ENCODE results near the gene GALM. TPM values are rescaled to one million over a fixed set of nuclear protein-coding genes. Genes with fewer than 3 reads are reported as not detected.
A peak's percentile ranks its signal among the peaks of the same experiment; 100 is the strongest.

GALM gene
- total RNA-seq, 1 experiment from 2014 or later = 3.3 TPM

GRCh38 chr2:38765551-38765950, 99.6 kb downstream of the GALM start:
- DNase-seq (ENCODE audit: low read depth) = no peak

GRCh38 chr2:38771632-38772031, 105.7 kb downstream of the GALM start:
- peak; percentile 56 for DNase-seq (ENCODE audit: low read depth)

- DNase-seq (ENCODE audit: low read depth) = no peak
Observed at GRCh38 chr2:38775097-38775920, 109.4 kb downstream of the GALM start.

- DNase-seq (ENCODE audit: low read depth) = no peak
Observed at GRCh38 chr2:38775921-38776225, 110.0 kb downstream of the GALM start.

- DNase-seq (ENCODE audit: low read depth) = no peak
Observed at GRCh38 chr2:38776531-38776930, 110.6 kb downstream of the GALM start.

GRCh38 chr2:38778687-38779082, 112.8 kb downstream of the GALM start:
- no peak for DNase-seq (ENCODE audit: low read depth)

- DNase-seq (ENCODE audit: low read depth) = no peak
Observed at GRCh38 chr2:38783586-38783985, 117.7 kb downstream of the GALM start.

Other genes with a start within 250 kb of the GALM start
- 46.9 and 52.7 TPM in 2 replicates for gene HNRNPLL, start 63.2 kb upstream of the GALM start, total RNA-seq (2014; rRNA removed; shearing (Covaris generic))
- gene SRSF7, start 85.2 kb downstream of the GALM start, total RNA-seq (2014; rRNA removed; shearing (Covaris generic)) = 377 and 534 TPM in 2 replicates
- gene GEMIN6, start 112.1 kb downstream of the GALM start, total RNA-seq (2014; rRNA removed; shearing (Covaris generic)) = 23.0 and 26.6 TPM in 2 replicates
- gene DHX57, start 209.8 kb downstream of the GALM start, total RNA-seq (2014; rRNA removed; shearing (Covaris generic)) = 19.3 and 44.3 TPM in 2 replicates
- gene MORN2, start 209.9 kb downstream of the GALM start, total RNA-seq (2014; rRNA removed; shearing (Covaris generic)) = 50.1 and 82.2 TPM in 2 replicates
- gene ARHGEF33, start 223.8 kb downstream of the GALM start, total RNA-seq (2014; rRNA removed; shearing (Covaris generic)) = 0.03 TPM in 1 of 2 replicates, not detected in the other